ENCODE data around the gene WDR70. TPM values are rescaled to one million over a fixed set of nuclear protein-coding genes. Genes with fewer than 3 reads are reported as not detected.

WDR70 gene
- total RNA-seq, 6 experiments from 2014 or later: 24.0 to 29.7 (median 26.0) TPM

DNA sequence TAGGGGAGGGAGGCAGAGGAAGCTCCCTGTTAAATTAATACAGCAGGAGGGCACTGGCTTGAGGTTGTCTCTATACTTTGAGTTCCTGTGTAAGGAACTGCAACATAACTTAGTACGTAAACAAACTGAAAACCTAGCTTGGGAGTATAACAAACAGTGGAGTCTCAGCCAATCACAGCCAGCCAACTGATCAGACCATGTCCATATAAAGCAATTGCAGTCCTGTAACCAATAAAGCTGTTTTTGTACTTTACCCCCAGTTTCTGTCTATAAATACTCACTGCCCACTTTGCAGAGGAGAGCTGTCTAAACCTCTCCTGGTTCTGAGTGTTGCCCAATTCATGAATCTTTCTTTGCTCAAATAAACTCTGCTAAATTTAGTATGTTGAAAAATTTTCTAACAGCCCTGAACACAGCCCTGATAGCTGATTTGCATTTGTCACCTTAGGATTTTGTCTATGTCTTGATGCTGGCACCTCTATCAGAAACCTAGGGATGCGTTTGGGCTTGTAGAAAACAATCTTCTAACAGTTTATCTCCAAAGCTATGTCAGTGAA lies 420.8 kb downstream of the WDR70 start:
- Mint-ChIP-seq H3K9me3 (peaks cover 7% of the 10 kb centered on the region), H3K4me3 (no peak overlapping the region), H3K4me1 (ENCODE audit: low read depth) (no peaks in the 10 kb centered on the region; the same call in 1 of the 2 replicates), H3K27me3 (ENCODE audit: insufficient read depth) (no peaks in the 10 kb centered on the region; the same call in 1 of the 2 replicates), H3K27ac (no peak overlapping the region), H3K36me3 (ENCODE audit: low read depth) (peaks cover 16% of the 10 kb centered on the region)
- no peak for DNase-seq
- no peak for TF ChIP-seq CTCF (IDR thresholded peaks at IDR 0.05)

DNA sequence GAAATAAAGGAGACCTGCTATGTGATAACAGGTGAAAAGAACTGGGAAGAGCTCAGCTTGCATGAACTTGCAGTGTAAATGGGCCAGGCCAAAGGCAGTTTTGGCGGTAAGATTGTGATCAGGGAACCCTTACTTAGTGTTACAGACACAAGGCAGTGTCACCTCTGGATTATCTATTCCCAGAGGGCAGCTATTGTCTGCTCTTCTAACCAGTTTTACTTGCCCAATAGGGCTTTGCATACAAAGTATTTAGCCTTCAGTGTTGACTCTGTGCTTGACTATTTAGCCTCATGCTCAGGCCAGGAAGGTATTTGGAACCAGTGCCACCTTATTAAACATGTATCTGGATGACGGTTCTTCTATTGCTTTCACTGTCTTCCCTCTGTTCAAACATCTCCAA lies 422.4 kb downstream of the WDR70 start:
- H3K4me3 Mint-ChIP-seq: no peak overlapping the region
- DNase-seq: no peak
- peaks cover 8% of the 10 kb centered on the region; the same call in 1 of the 2 replicates for H3K36me3 Mint-ChIP-seq (ENCODE audit: low read depth)
- H3K27ac Mint-ChIP-seq: no peak overlapping the region
- H3K27me3 Mint-ChIP-seq (ENCODE audit: insufficient read depth): peaks cover 2% of the 10 kb centered on the region; the same call in 1 of the 2 replicates
- H3K9me3 Mint-ChIP-seq: no peaks in the 10 kb centered on the region
- no peaks in the 10 kb centered on the region; the same call in 1 of the 2 replicates for H3K4me1 Mint-ChIP-seq (ENCODE audit: low read depth)
- no peak for TF ChIP-seq CTCF (IDR thresholded peaks at IDR 0.05)

Other genes with a start within 250 kb of the WDR70 start
- gene CPLANE1, start 129.9 kb upstream of the WDR70 start, total RNA-seq (2021; fragmentation: NEBNext Ultra II Directional; extraction: Animal tissue kit (Norgen Biotek cat#: 25700)): 10 to 100 TPM; 10.3 to 12.7 (median 11.6) TPM
- gene NUP155, start 8.2 kb upstream of the WDR70 start, total RNA-seq (2021; fragmentation: NEBNext Ultra II Directional; extraction: Animal tissue kit (Norgen Biotek cat#: 25700)): 10 to 100 TPM; 22.2 to 39.1 (median 32.9) TPM